ENCODE measurements around the gene ZNF160.
"Not testable (repeated sequence)": the region's sequence is repeated elsewhere in the genome, so short reads cannot be mapped to it uniquely, and the experiment has no call there.

Gene ZNF160

GRCh38 chr19:53103234-53104203 lies at the start of gene ZNF160:
Gene ZNF160, minus strand, starts transcription at chr19:53103422. Its CDS starts 17,146 bp downstream, at chr19:53086276.
- DNase-seq, result peak; percentile 97 to 99

GRCh38 chr19:53147645-53148044 lies 44.4 kb upstream of the ZNF160 start:
- no peak for DNase-seq

- DNase-seq, result no peak
Observed at GRCh38 chr19:53140351-53140750, 37.1 kb upstream of the ZNF160 start.

- DNase-seq, result no peak
Observed at GRCh38 chr19:53136432-53136831, 33.2 kb upstream of the ZNF160 start.

- peak; percentile 65 to 67 for DNase-seq
Observed at GRCh38 chr19:53132141-53132991, 29.1 kb upstream of the ZNF160 start, which contains the start of gene ZNF415. Gene ZNF415, minus strand, starts transcription at chr19:53132910. Its CDS starts 10,234 bp downstream, at chr19:53122676.

- DNase-seq, result no peak
Observed at GRCh38 chr19:53131727-53132126, 28.5 kb upstream of the ZNF160 start.

- no peak for DNase-seq
Observed at GRCh38 chr19:53131085-53131590, 27.9 kb upstream of the ZNF160 start.

- DNase-seq, result no peak
Observed at GRCh38 chr19:53130506-53130905, 27.3 kb upstream of the ZNF160 start.

- not testable (repeated sequence) for DNase-seq
Observed at GRCh38 chr19:53126733-53127526, 23.7 kb upstream of the ZNF160 start.

- no peak for DNase-seq
Observed at GRCh38 chr19:53123400-53123799, 20.2 kb upstream of the ZNF160 start.

- no peak for DNase-seq
Observed at GRCh38 chr19:53112286-53112685, 9.1 kb upstream of the ZNF160 start.

GRCh38 chr19:53109527-53109926 lies 6.3 kb upstream of the ZNF160 start:
- DNase-seq, result no peak

GRCh38 chr19:53102756-53103233 lies 427 bp downstream of the ZNF160 start:
- peak; percentile 30 to 43 for DNase-seq

- DNase-seq, result no peak
Observed at GRCh38 chr19:53102206-53102755, 941 bp downstream of the ZNF160 start.

- DNase-seq, result peak in 1 of 2 donors; percentile 15
Observed at GRCh38 chr19:53101518-53101917, 1.7 kb downstream of the ZNF160 start.

GRCh38 chr19:53098570-53098969 lies 4.7 kb downstream of the ZNF160 start:
- DNase-seq, result not testable (repeated sequence)

- DNase-seq, result not testable (repeated sequence)
Observed at GRCh38 chr19:53096982-53097690, 6.1 kb downstream of the ZNF160 start.

- not testable (repeated sequence) for DNase-seq
Observed at GRCh38 chr19:53096579-53096978, 6.6 kb downstream of the ZNF160 start.

- DNase-seq, result no peak
Observed at GRCh38 chr19:53094754-53095575, 8.3 kb downstream of the ZNF160 start.

- DNase-seq, result no peak
Observed at GRCh38 chr19:53092723-53093122, 10.5 kb downstream of the ZNF160 start.
